HepG2 (cell line): ENCODE data around the gene CDC42EP5. TPM values are rescaled to one million over a fixed set of nuclear protein-coding genes. Genes with fewer than 3 reads are reported as not detected.

ENCODE experiments used
- MAZ ChIP-seq, 2 experiments: sonication (generic) in 1 of 2; formaldehyde crosslinking in 1 of 2; IDR thresholded peaks; 2 replicates each; pipeline versions ENCODE4 v1.5.0 to v1.6.1; 2012 to 2020; ENCODE audit warnings: low read depth in 2 of 2, mild to moderate bottlenecking in 2 of 2, borderline replicate concordance in 1 of 2, improper control_type of control experiment in 1 of 2, low read length in 1 of 2, missing genetic modification reagents in 1 of 2, moderate library complexity in 1 of 2
- PHF8 ChIP-seq: sonication (generic); formaldehyde crosslinking; IDR thresholded peaks from 2 replicates; pipeline ENCODE4 v1.5.0; 2020; ENCODE audit warnings: missing genetic modification reagents
- SOX5 ChIP-seq: IDR thresholded peaks from 2 replicates; pipeline ENCODE4 v1.6.1; 2016; ENCODE audit warnings: borderline replicate concordance
- STAG1 ChIP-seq: sonication (generic); formaldehyde crosslinking; IDR thresholded peaks from 2 replicates; pipeline ENCODE4 v1.4.0; 2020; ENCODE audit warnings: missing genetic modification reagents
- SUZ12 ChIP-seq: fragments of 150-350 bp; IDR thresholded peaks from 2 replicates; pipeline ENCODE4 v1.6.1; 2014; ENCODE audit warnings: low read depth, low read length
- YY1 ChIP-seq: IDR thresholded peaks from 2 replicates; pipeline ENCODE4 v1.6.1; 2011; ENCODE audit warnings: low read length, low read depth, moderate library complexity, mild to moderate bottlenecking; ENCODE audit not compliant: insufficient read depth, insufficient replicate concordance
- ZBTB7A ChIP-seq: sonication (generic); formaldehyde crosslinking; IDR thresholded peaks from 2 replicates; pipeline ENCODE4 v1.8.0; 2022; ENCODE audit warnings: mild to moderate bottlenecking, missing genetic modification reagents
- ZFP36 ChIP-seq: fragments of 150-350 bp; IDR thresholded peaks from 2 replicates; pipeline ENCODE4 v1.6.1; 2018; ENCODE audit warnings: borderline replicate concordance, low read length, low read depth; ENCODE audit not compliant: partially characterized antibody
- ZMYM2 ChIP-seq: sonication (generic); formaldehyde crosslinking; IDR thresholded peaks from 2 replicates; pipeline ENCODE4 v1.8.0; 2022; ENCODE audit warnings: mild to moderate bottlenecking, missing genetic modification reagents
- ZNF20 ChIP-seq: sonication (generic); formaldehyde crosslinking; IDR thresholded peaks from 2 replicates; pipeline ENCODE4 v1.4.0; 2020; ENCODE audit warnings: mild to moderate bottlenecking, moderate library complexity, missing genetic modification reagents
- ZNF354B ChIP-seq: sonication (generic); formaldehyde crosslinking; IDR thresholded peaks from 2 replicates; pipeline ENCODE4 v1.8.0; 2022; ENCODE audit warnings: mild to moderate bottlenecking, missing genetic modification reagents
- ZNF616 ChIP-seq: sonication (generic); formaldehyde crosslinking; IDR thresholded peaks from 2 replicates; pipeline ENCODE4 v1.5.0; 2020; ENCODE audit warnings: low read depth, mild to moderate bottlenecking, missing genetic modification reagents
- ZNF709 ChIP-seq: sonication (generic); formaldehyde crosslinking; IDR thresholded peaks from 2 replicates; pipeline ENCODE4 v1.5.0; 2020; ENCODE audit warnings: mild to moderate bottlenecking, missing genetic modification reagents
- ZNF720 ChIP-seq: sonication (generic); formaldehyde crosslinking; IDR thresholded peaks from 2 replicates; pipeline ENCODE4 v1.4.0; 2020; ENCODE audit warnings: missing genetic modification reagents
- ZNF841 ChIP-seq: sonication (generic); formaldehyde crosslinking; IDR thresholded peaks from 2 replicates; pipeline ENCODE4 v1.8.1; 2023; ENCODE audit warnings: missing genetic modification reagents, borderline replicate concordance
- polyA plus RNA-seq, 8 experiments: library from polyadenylated mRNA; depleted of rRNA in 3 of 8; stranded (reverse) in 7 of 8; unstranded in 1 of 8; fragments of >200 nt; fragmentation: Illumina TruSeq in 4 of 8; extraction: Trizol in 4 of 8; gene quantifications; 2 replicates each; pipeline versions ENCODE4 v1.2.1 to v1.2.3, GENCODE V29; 2011 to 2016; ENCODE audit warnings: low read depth in 4 of 8, missing spikeins in 1 of 8, mixed read lengths in 1 of 8; ENCODE audit not compliant: insufficient read depth in 1 of 8
- total RNA-seq, 5 experiments: library from RNA; depleted of rRNA; stranded (reverse); fragments of >200 nt; fragmentation: Illumina TruSeq; extraction: Trizol; gene quantifications; 2 replicates each; pipeline ENCODE4 v1.2.3, GENCODE V29; 2016; ENCODE audit warnings: low read depth in 1 of 5
- TF ChIP-seq, protein P1 (sequence below): sonication (generic); formaldehyde crosslinking; IDR thresholded peaks from 2 replicates; pipeline ENCODE4 v1.5.0; 2020; ENCODE audit warnings: missing genetic modification reagents, mild to moderate bottlenecking, borderline replicate concordance
- TF ChIP-seq, protein P2 (sequence below): conservative IDR thresholded peaks from 2 replicates; pipeline ENCODE4 v1.6.1; 2018; ENCODE audit warnings: missing genetic modification reagents
- TF ChIP-seq, protein P3 (sequence below): IDR thresholded peaks from 2 replicates; pipeline ENCODE4 v1.6.1; 2016; ENCODE audit warnings: low read depth, borderline replicate concordance
- TF ChIP-seq, protein P4 (sequence below): sonication (generic); formaldehyde crosslinking; IDR thresholded peaks from 2 replicates; pipeline ENCODE4 v1.4.0; 2020; ENCODE audit warnings: missing genetic modification reagents, borderline replicate concordance
- TF ChIP-seq, protein P5 (sequence below): sonication (generic); formaldehyde crosslinking; IDR thresholded peaks from 2 replicates; pipeline ENCODE4 v1.5.1; 2020; ENCODE audit warnings: missing genetic modification reagents, mild to moderate bottlenecking, borderline replicate concordance

The CDC42EP5 gene
- total and polyA plus RNA-seq, 2 of the 13 experiments (the other 11 are each of a cell fraction or from before 2014, with no cell fraction given), result 0.41 to 1.6 TPM

DNA sequence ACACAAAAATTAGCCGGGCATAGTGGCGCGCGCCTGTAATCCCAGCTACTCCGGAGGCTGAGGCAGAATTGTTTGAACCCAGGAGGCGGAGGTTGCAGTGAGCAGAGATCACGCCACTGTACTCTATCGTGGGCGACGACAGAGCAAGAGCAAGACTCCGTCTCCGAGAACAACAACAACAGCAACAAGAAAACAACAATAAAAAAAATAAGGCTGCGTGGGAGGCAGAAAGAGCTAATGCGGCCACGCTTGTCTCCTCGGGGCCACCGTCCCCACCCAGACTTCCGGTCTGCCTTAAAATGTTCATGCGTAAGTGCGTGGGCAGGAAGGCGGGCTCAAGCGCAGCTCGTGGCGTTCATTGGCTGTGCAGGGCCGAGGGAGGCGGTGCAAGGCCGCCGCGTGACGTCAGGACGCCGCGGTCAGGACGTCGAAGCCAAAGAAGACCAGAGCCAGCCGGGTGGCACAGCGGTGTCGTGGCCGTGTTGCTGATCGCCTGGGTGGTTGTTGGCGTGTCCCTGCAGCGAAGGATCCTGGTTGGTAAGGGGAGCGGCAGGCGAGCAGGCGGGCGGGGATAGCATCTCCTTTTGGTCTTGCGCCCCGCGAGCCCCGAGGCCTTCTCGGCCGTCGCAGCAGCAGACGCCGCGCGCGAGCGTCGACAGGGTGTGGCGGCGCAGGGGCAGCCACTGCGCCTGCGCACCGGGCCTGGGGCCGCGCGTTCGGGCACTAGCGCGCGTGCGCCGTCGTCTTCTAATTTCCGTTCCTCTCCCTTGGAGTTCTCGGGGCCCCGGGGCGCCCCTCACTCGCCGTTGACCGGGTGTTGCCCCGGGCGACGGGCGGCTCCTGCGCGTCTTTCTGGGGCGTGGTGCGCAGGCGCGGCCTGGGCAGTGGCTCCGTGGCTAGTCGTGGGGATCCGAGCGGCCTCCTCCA, 24.1 kb downstream of the CDC42EP5 start, which contains the start of gene LENG8 (continued):
- TF ChIP-seq YY1, result peak; percentile 39
- no peak for TF ChIP-seq ZNF20
- TF ChIP-seq ZNF354B (CRISPR knock-in tag), result no peak
- TF ChIP-seq, protein P1, sequence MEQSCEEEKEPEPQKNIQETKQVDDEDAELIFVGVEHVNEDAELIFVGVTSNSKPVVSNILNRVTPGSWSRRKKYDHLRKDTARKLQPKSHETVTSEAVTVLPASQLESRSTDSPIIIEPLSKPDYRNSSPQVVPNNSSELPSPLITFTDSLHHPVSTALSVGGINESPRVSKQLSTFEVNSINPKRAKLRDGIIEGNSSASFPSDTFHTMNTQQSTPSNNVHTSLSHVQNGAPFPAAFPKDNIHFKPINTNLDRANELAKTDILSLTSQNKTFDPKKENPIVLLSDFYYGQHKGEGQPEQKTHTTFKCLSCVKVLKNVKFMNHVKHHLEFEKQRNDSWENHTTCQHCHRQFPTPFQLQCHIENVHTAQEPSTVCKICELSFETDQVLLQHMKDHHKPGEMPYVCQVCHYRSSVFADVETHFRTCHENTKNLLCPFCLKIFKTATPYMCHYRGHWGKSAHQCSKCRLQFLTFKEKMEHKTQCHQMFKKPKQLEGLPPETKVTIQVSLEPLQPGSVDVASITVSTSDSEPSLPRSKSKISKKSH (CRISPR knock-in tag), result peak; percentile 84
- 0 out of 2 replicates have a peak, but pooled peaks have one; percentile 48 for TF ChIP-seq ZNF616
- peak; percentile 96 for TF ChIP-seq PHF8 (CRISPR knock-in tag)
- TF ChIP-seq ZNF841 (CRISPR knock-in tag), result no peak
- TF ChIP-seq MAZ (IDR thresholded peaks at IDR 0.05; ENCODE audit: borderline replicate concordance, low read depth, low read length), result no peak
- TF ChIP-seq MAZ (CRISPR knock-in tag; IDR thresholded peaks at IDR 0.05; ENCODE audit: low read depth), result peak; percentile 88
- no peak for TF ChIP-seq SUZ12
- no peak for TF ChIP-seq ZNF720 (CRISPR knock-in tag)
- TF ChIP-seq, protein P2, sequence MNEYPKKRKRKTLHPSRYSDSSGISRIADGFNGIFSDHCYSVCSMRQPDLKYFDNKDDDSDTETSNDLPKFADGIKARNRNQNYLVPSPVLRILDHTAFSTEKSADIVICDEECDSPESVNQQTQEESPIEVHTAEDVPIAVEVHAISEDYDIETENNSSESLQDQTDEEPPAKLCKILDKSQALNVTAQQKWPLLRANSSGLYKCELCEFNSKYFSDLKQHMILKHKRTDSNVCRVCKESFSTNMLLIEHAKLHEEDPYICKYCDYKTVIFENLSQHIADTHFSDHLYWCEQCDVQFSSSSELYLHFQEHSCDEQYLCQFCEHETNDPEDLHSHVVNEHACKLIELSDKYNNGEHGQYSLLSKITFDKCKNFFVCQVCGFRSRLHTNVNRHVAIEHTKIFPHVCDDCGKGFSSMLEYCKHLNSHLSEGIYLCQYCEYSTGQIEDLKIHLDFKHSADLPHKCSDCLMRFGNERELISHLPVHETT (CRISPR knock-in tag), result 0 out of 2 replicates have a peak, but pooled peaks have one; percentile 68
- TF ChIP-seq, protein P3, sequence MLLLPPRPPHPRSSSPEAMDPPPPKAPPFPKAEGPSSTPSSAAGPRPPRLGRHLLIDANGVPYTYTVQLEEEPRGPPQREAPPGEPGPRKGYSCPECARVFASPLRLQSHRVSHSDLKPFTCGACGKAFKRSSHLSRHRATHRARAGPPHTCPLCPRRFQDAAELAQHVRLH, result peak; percentile 90
- no peak for TF ChIP-seq ZMYM2 (CRISPR knock-in tag)
- no peak for TF ChIP-seq ZFP36
- no peak; the same call in 1 of the 2 replicates for TF ChIP-seq ZBTB7A (CRISPR knock-in tag)
- peak; percentile 88; the same call in 1 of the 2 replicates for TF ChIP-seq ZNF709 (CRISPR knock-in tag)
- TF ChIP-seq, protein P4, sequence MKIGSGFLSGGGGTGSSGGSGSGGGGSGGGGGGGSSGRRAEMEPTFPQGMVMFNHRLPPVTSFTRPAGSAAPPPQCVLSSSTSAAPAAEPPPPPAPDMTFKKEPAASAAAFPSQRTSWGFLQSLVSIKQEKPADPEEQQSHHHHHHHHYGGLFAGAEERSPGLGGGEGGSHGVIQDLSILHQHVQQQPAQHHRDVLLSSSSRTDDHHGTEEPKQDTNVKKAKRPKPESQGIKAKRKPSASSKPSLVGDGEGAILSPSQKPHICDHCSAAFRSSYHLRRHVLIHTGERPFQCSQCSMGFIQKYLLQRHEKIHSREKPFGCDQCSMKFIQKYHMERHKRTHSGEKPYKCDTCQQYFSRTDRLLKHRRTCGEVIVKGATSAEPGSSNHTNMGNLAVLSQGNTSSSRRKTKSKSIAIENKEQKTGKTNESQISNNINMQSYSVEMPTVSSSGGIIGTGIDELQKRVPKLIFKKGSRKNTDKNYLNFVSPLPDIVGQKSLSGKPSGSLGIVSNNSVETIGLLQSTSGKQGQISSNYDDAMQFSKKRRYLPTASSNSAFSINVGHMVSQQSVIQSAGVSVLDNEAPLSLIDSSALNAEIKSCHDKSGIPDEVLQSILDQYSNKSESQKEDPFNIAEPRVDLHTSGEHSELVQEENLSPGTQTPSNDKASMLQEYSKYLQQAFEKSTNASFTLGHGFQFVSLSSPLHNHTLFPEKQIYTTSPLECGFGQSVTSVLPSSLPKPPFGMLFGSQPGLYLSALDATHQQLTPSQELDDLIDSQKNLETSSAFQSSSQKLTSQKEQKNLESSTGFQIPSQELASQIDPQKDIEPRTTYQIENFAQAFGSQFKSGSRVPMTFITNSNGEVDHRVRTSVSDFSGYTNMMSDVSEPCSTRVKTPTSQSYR (CRISPR knock-in tag), result no peak
- TF ChIP-seq SOX5 (CRISPR knock-in tag), result no peak
- TF ChIP-seq STAG1, result no peak
- TF ChIP-seq, protein P5, sequence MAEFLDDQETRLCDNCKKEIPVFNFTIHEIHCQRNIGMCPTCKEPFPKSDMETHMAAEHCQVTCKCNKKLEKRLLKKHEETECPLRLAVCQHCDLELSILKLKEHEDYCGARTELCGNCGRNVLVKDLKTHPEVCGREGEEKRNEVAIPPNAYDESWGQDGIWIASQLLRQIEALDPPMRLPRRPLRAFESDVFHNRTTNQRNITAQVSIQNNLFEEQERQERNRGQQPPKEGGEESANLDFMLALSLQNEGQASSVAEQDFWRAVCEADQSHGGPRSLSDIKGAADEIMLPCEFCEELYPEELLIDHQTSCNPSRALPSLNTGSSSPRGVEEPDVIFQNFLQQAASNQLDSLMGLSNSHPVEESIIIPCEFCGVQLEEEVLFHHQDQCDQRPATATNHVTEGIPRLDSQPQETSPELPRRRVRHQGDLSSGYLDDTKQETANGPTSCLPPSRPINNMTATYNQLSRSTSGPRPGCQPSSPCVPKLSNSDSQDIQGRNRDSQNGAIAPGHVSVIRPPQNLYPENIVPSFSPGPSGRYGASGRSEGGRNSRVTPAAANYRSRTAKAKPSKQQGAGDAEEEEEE (CRISPR knock-in tag), result 0 out of 2 replicates have a peak, but pooled peaks have one; percentile 39
